ENCODE data around the gene RERE.

RERE gene

GRCh38 chr1:8563944-8564537 lies 253.4 kb downstream of the RERE start:
- DNase-seq = no peak

GRCh38 chr1:8562881-8563865 lies 254.3 kb downstream of the RERE start:
- no peak for DNase-seq

- no peak for DNase-seq
Observed at GRCh38 chr1:8562222-8562621, 255.2 kb downstream of the RERE start.

GRCh38 chr1:8560611-8561544 lies 256.6 kb downstream of the RERE start:
- no peak for DNase-seq

GRCh38 chr1:8560035-8560434 lies 257.4 kb downstream of the RERE start:
- no peak for DNase-seq

- no peak for DNase-seq
Observed at GRCh38 chr1:8555582-8555981, 261.9 kb downstream of the RERE start.

- DNase-seq = no peak
Observed at GRCh38 chr1:8554956-8555534, 262.4 kb downstream of the RERE start.

- DNase-seq = no peak
Observed at GRCh38 chr1:8552820-8553397, 264.5 kb downstream of the RERE start.

- no peak for DNase-seq
Observed at GRCh38 chr1:8551613-8552489, 265.6 kb downstream of the RERE start.

- DNase-seq = no peak
Observed at GRCh38 chr1:8551057-8551456, 266.4 kb downstream of the RERE start.

- no peak for DNase-seq
Observed at GRCh38 chr1:8547791-8548190, 269.6 kb downstream of the RERE start.

- DNase-seq = no peak
Observed at GRCh38 chr1:8545078-8545477, 272.4 kb downstream of the RERE start.

- no peak for DNase-seq
Observed at GRCh38 chr1:8544644-8545043, 272.8 kb downstream of the RERE start.

GRCh38 chr1:8543965-8544364 lies 273.5 kb downstream of the RERE start:
- DNase-seq = no peak

GRCh38 chr1:8541961-8542521 lies 275.4 kb downstream of the RERE start:
- no peak for DNase-seq

- DNase-seq = no peak
Observed at GRCh38 chr1:8540971-8541370, 276.5 kb downstream of the RERE start.

GRCh38 chr1:8540261-8540941 lies 277.0 kb downstream of the RERE start:
- DNase-seq = no peak

- DNase-seq = no peak
Observed at GRCh38 chr1:8539683-8540082, 277.8 kb downstream of the RERE start.

GRCh38 chr1:8538502-8538901 lies 278.9 kb downstream of the RERE start:
- DNase-seq = no peak

- no peak for DNase-seq
Observed at GRCh38 chr1:8537991-8538390, 279.4 kb downstream of the RERE start.

Data from stimulated activated CD4-positive, alpha-beta T cell treated with anti-CD3 and anti-CD28 coated beads, Interleukin-2, amount 100 ng/mL, for 48 hours (primary cell).